K562 (cell line): ENCODE results near the gene RND1. TPM values are rescaled to one million over a fixed set of nuclear protein-coding genes. Genes with fewer than 3 reads are reported as not detected.

Experiments used
- ARID2 ChIP-seq: fragments of 450-650 bp; IDR thresholded peaks from 2 replicates; pipeline ENCODE4 v1.6.1; 2017; ENCODE audit warnings: antibody characterized with exemption, mild to moderate bottlenecking
- ATF7 ChIP-seq: fragments of 450-650 bp; IDR thresholded peaks from 2 replicates; pipeline ENCODE4 v1.7.1; 2014; ENCODE audit warnings: mild to moderate bottlenecking, moderate library complexity
- CC2D1A ChIP-seq: fragments of 450-650 bp; IDR thresholded peaks from 2 replicates; pipeline ENCODE4 v1.6.1; 2017; ENCODE audit warnings: mild to moderate bottlenecking
- CREM ChIP-seq: IDR thresholded peaks from 2 replicates; pipeline ENCODE4 v1.6.1; 2014; ENCODE audit warnings: antibody characterized with exemption, low read depth
- CXXC5 ChIP-seq: fragments of 250-450 bp; sonication (Bioruptor Pico); IDR thresholded peaks from 2 replicates; pipeline ENCODE4 v1.8.0; 2022; ENCODE audit warnings: inconsistent platforms, mild to moderate bottlenecking, moderate library complexity
- HSF4 ChIP-seq: fragments of 250-450 bp; sonication (Bioruptor Pico); IDR thresholded peaks from 2 replicates; pipeline ENCODE4 v2.1.2; 2022; ENCODE audit warnings: mild to moderate bottlenecking, moderate library complexity, borderline replicate concordance
- JUND ChIP-seq, 2 experiments: IDR thresholded peaks; 2 replicates in 1 of 2; 3 replicates in 1 of 2; pipeline ENCODE4 v1.6.1; 2011; ENCODE audit warnings: borderline replicate concordance in 2 of 2, low read depth in 2 of 2, low read length in 2 of 2, improper control_type of control experiment in 1 of 2, missing biosample characterization in 1 of 2, missing genetic modification characterization in 1 of 2, missing genetic modification reagents in 1 of 2
- MAZ ChIP-seq, 2 experiments: fragments of 450-650 bp in 1 of 2; sonication (generic) in 1 of 2; formaldehyde crosslinking; IDR thresholded peaks in 1 of 2; conservative IDR thresholded peaks in 1 of 2; 2 replicates each; pipeline versions ENCODE4 v1.4.0 to v1.5.0; 2020; ENCODE audit warnings: mild to moderate bottlenecking in 1 of 2, missing genetic modification reagents in 1 of 2
- RBM34 ChIP-seq: fragments of 200-400 bp; formaldehyde crosslinking; IDR thresholded peaks from 2 replicates; pipeline ENCODE4 v1.6.1; 2018; ENCODE audit warnings: low read length, borderline replicate concordance; ENCODE audit not compliant: insufficient read depth
- RFX1 ChIP-seq: fragments of 450-650 bp; IDR thresholded peaks from 2 replicates; pipeline ENCODE4 v1.6.1; 2016; ENCODE audit warnings: mild to moderate bottlenecking, moderate library complexity
- SMC3 ChIP-seq: conservative IDR thresholded peaks from 2 replicates; pipeline ENCODE4 v1.6.1; 2011; ENCODE audit warnings: low read depth, low read length, improper control_type of control experiment; ENCODE audit not compliant: insufficient read depth
- UBTF ChIP-seq, 2 experiments: IDR thresholded peaks; 2 replicates each; pipeline ENCODE4 v1.6.1; 2012; ENCODE audit warnings: improper control_type of control experiment in 2 of 2, low read depth in 2 of 2, low read length in 2 of 2, borderline replicate concordance in 1 of 2
- ZBTB7A ChIP-seq: IDR thresholded peaks from 2 replicates; pipeline ENCODE4 v1.6.1; 2011; ENCODE audit warnings: low read depth, mild to moderate bottlenecking, low read length, moderate library complexity, borderline replicate concordance; ENCODE audit not compliant: control insufficient read depth
- ZFX ChIP-seq: sonication (generic); formaldehyde crosslinking; IDR thresholded peaks from 2 replicates; pipeline ENCODE4 v1.8.0; 2022; ENCODE audit warnings: mild to moderate bottlenecking, missing genetic modification reagents, moderate library complexity
- ZNF263 ChIP-seq: sonication (generic); formaldehyde crosslinking; IDR thresholded peaks from 2 replicates; pipeline ENCODE4 v1.8.0; 2022; ENCODE audit warnings: mild to moderate bottlenecking, missing genetic modification reagents, borderline replicate concordance
- ZNF507 ChIP-seq: conservative IDR thresholded peaks from 2 replicates; pipeline ENCODE4 v1.6.1; 2017; ENCODE audit warnings: missing genetic modification characterization, missing compliant biosample characterization
- polyA plus RNA-seq, 8 experiments: library from polyadenylated mRNA; depleted of rRNA in 4 of 8; stranded (reverse) in 5 of 8; unstranded in 3 of 8; fragments of >200 nt; fragmentation: Nextera tagmentation in 2 of 8; fragmentation: Illumina TruSeq in 1 of 8; extraction: Ambion mirVana in 2 of 8; extraction: Trizol in 1 of 8; gene quantifications; 2 replicates each; pipeline versions ENCODE4 v1.2.1 to v1.2.3, GENCODE V29; 2011 to 2014; ENCODE audit warnings: inconsistent platforms in 1 of 8, missing spikeins in 1 of 8
- total RNA-seq, 7 experiments: library from RNA; depleted of rRNA in 6 of 7; stranded (reverse); fragments of >200 nt in 6 of 7; fragmentation: Illumina TruSeq in 2 of 7; extraction: Trizol in 2 of 7; gene quantifications; 2 replicates each; pipeline versions ENCODE4 v1.2.1 to v1.2.3, GENCODE V29; 2011 to 2021; ENCODE audit warnings: low replicate concordance in 1 of 7
- TF ChIP-seq, protein P1 (sequence below): fragments of 450-650 bp; formaldehyde crosslinking; IDR thresholded peaks from 2 replicates; pipeline ENCODE4 v1.4.0; 2020; ENCODE audit warnings: mild to moderate bottlenecking, moderate library complexity
- TF ChIP-seq, protein P2 (sequence below): fragments of 250-450 bp; sonication (Bioruptor Pico); IDR thresholded peaks from 2 replicates; pipeline ENCODE4 v1.9.0; 2021; ENCODE audit warnings: mild to moderate bottlenecking
- TF ChIP-seq, protein P3 (sequence below), 3 experiments: IDR thresholded peaks in 2 of 3; conservative IDR thresholded peaks in 1 of 3; 2 replicates each; pipeline ENCODE4 v1.5.1; 2011 to 2012; ENCODE audit warnings: low read length in 3 of 3, mild to moderate bottlenecking in 3 of 3, control low read depth in 2 of 3, improper control_type of control experiment in 1 of 3, inconsistent platforms in 1 of 3, low read depth in 1 of 3, mixed read lengths in 1 of 3, moderate library complexity in 1 of 3; ENCODE audit not compliant: insufficient read depth in 2 of 3

RND1 gene
- total and polyA plus RNA-seq, 9 of the 15 experiments (the other 6 are each of a cell fraction or from before 2014, with no cell fraction given) = 0.18 to 0.78 (median 0.58) TPM; not detected in 2

DNA sequence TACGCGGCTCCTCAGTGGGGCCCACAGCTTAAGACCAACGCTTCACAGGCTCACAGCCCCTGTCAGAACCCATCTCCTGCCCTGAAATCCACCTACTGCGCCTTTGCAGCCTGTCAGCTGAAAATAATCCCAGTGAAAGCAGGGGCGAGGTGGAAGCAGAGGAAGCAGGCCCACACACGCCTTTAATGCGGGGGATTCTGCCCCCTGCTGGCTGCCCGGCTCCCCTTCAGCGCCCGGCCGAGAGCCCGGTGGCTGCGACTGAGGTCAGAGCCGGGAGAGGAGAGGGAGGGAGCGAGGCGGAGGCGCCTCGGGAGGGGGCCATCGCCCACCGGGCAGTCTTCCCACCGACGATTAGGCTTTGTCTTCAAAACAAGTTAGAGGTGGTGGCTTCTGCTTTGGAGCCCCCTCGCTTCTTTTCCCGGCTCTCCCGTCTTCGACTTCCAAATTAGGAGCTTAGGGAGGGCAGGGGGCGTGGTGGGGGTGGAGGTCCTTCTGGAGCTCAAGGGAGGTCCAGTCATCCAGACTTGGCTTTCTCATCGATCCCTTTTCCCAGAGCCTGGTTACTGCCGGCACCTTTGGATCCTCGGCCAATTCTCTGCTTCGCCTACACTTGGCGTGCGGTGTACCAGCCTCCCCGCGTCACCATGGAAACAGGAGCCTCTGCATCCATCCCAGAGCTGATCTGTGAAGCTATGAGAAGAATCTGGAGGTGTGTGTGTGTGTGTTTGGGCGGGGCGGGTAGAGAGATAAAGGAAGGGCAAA lies 25.2 kb upstream of the RND1 start (continued):
- TF ChIP-seq, protein P1, sequence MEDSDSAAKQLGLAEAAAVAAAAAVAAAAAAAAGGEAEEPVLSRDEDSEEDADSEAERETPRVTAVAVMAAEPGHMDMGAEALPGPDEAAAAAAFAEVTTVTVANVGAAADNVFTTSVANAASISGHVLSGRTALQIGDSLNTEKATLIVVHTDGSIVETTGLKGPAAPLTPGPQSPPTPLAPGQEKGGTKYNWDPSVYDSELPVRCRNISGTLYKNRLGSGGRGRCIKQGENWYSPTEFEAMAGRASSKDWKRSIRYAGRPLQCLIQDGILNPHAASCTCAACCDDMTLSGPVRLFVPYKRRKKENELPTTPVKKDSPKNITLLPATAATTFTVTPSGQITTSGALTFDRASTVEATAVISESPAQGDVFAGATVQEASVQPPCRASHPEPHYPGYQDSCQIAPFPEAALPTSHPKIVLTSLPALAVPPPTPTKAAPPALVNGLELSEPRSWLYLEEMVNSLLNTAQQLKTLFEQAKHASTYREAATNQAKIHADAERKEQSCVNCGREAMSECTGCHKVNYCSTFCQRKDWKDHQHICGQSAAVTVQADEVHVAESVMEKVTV (CRISPR knock-in tag) = peak; percentile 83
- peak; percentile 26; the same call in 1 of the 2 replicates for TF ChIP-seq ATF7
- no peak for TF ChIP-seq RBM34
- TF ChIP-seq, protein P2, sequence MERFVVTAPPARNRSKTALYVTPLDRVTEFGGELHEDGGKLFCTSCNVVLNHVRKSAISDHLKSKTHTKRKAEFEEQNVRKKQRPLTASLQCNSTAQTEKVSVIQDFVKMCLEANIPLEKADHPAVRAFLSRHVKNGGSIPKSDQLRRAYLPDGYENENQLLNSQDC (CRISPR knock-in tag) = no peak
- TF ChIP-seq RFX1 = peak; percentile 84
- peak; percentile 87 for TF ChIP-seq ARID2
- TF ChIP-seq ZNF507 (tag) = no peak
- no peak for TF ChIP-seq HSF4
- TF ChIP-seq JUND (IDR thresholded peaks at IDR 0.05; ENCODE audit: borderline replicate concordance, low read depth, low read length) = 0 out of 2 replicates have a peak, but pooled peaks have one; percentile 25
- TF ChIP-seq JUND (tag; IDR thresholded peaks at IDR 0.05; ENCODE audit: borderline replicate concordance, low read depth, low read length) = no peak
- TF ChIP-seq ZFX = peak; percentile 41
- TF ChIP-seq ZNF263 = peak; percentile 45; the same call in 1 of the 2 replicates
- 0 out of 4 replicates have a peak, but pooled peaks of 1 of the 2 experiments have one; percentile 33 for TF ChIP-seq UBTF (IDR thresholded peaks at IDR 0.05; ENCODE audit: borderline replicate concordance in 1 of 2, low read depth in 2 of 2, low read length in 2 of 2)
- TF ChIP-seq CXXC5 (CRISPR knock-in tag) = peak; percentile 38; the same call in 1 of the 2 replicates
- TF ChIP-seq, protein P3, sequence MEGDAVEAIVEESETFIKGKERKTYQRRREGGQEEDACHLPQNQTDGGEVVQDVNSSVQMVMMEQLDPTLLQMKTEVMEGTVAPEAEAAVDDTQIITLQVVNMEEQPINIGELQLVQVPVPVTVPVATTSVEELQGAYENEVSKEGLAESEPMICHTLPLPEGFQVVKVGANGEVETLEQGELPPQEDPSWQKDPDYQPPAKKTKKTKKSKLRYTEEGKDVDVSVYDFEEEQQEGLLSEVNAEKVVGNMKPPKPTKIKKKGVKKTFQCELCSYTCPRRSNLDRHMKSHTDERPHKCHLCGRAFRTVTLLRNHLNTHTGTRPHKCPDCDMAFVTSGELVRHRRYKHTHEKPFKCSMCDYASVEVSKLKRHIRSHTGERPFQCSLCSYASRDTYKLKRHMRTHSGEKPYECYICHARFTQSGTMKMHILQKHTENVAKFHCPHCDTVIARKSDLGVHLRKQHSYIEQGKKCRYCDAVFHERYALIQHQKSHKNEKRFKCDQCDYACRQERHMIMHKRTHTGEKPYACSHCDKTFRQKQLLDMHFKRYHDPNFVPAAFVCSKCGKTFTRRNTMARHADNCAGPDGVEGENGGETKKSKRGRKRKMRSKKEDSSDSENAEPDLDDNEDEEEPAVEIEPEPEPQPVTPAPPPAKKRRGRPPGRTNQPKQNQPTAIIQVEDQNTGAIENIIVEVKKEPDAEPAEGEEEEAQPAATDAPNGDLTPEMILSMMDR (IDR thresholded peaks at IDR 0.05 in 2 of 3, conservative IDR thresholded peaks at IDR 0.05 in 1 of 3; ENCODE audit: insufficient read depth in 2 of 3, low read depth in 1 of 3, low read length in 3 of 3) = peak; percentile 92 to 94 (median 94)
- TF ChIP-seq SMC3 = peak; percentile 89
- TF ChIP-seq MAZ (CRISPR knock-in tag; conservative IDR thresholded peaks at IDR 0.05 in 1 of 2, IDR thresholded peaks at IDR 0.05 in 1 of 2) = peak; percentile 36 to 77; a peak in 2 of 4 replicates
- TF ChIP-seq CC2D1A = peak; percentile 17; the same call in 1 of the 2 replicates
- TF ChIP-seq ZBTB7A = peak; percentile 50; the same call in 1 of the 2 replicates
- TF ChIP-seq CREM = 0 out of 2 replicates have a peak, but pooled peaks have one; percentile 14
